AG04449 (cell line): ENCODE data around the gene RNF145.

Experiments
- CTCF ChIA-PET: fragments of 350-600 bp; formaldehyde crosslinking; extraction: SDS; loops from one replicate; lab custom pipeline; 2021; ENCODE audit warnings: antibody characterized with exemption; lab: Yijun Ruan, JAX
- POLR2A ChIA-PET: fragments of 400-600, 350-600 bp; formaldehyde crosslinking; extraction: SDS; loops from one replicate; lab custom pipeline; 2020; ENCODE audit warnings: antibody characterized with exemption, inconsistent platforms; lab: Yijun Ruan, JAX
- DNase-seq: peaks from one replicate; pipeline ENCODE4 v3.0.0-alpha.2; 2010; ENCODE audit warnings: low read depth, low spot score
- H3K4me3 ChIP-seq: 2 replicates; pipeline ENCODE4 v1.5.1; 2011; ENCODE audit warnings: low read depth, mild to moderate bottlenecking, control low read depth, low read length
- CTCF ChIP-seq: IDR thresholded peaks from one replicate; pipeline ENCODE4 v1.5.1; 2011; ENCODE audit warnings: mild to moderate bottlenecking, moderate library complexity, low read length, control low read depth, inconsistent platforms; ENCODE audit not compliant: insufficient read depth; ENCODE audit errors: missing control alignments

RNF145 gene

GRCh38 chr5:159215886-159216285, 6.5 kb upstream of the RNF145 start:
- no peak for TF ChIP-seq CTCF
- ChIA-PET POLR2A (no interaction called here), CTCF (interaction anchor here (0.8 kb wide), 1 partner anchor 16 kb away, joined by 3 read pairs; no protein-coding TSS in a partner anchor)
- H3K4me3 ChIP-seq: no peak overlapping the region
- no peak for DNase-seq

GRCh38 chr5:159214486-159215271, 5.3 kb upstream of the RNF145 start:
- DNase-seq: no peak
- H3K4me3 ChIP-seq: no peak overlapping the region
- CTCF ChIA-PET: interaction anchor here (0.7 to 1.4 kb wide), 4 partner anchors 9 to 1472 kb away, joined by 3 read pairs; no protein-coding TSS in a partner anchor
- TF ChIP-seq CTCF: no peak
- POLR2A ChIA-PET: interaction anchor here (1.0 kb wide), 1 partner anchor 36 kb away, joined by 3 read pairs; no protein-coding TSS in a partner anchor

DNA sequence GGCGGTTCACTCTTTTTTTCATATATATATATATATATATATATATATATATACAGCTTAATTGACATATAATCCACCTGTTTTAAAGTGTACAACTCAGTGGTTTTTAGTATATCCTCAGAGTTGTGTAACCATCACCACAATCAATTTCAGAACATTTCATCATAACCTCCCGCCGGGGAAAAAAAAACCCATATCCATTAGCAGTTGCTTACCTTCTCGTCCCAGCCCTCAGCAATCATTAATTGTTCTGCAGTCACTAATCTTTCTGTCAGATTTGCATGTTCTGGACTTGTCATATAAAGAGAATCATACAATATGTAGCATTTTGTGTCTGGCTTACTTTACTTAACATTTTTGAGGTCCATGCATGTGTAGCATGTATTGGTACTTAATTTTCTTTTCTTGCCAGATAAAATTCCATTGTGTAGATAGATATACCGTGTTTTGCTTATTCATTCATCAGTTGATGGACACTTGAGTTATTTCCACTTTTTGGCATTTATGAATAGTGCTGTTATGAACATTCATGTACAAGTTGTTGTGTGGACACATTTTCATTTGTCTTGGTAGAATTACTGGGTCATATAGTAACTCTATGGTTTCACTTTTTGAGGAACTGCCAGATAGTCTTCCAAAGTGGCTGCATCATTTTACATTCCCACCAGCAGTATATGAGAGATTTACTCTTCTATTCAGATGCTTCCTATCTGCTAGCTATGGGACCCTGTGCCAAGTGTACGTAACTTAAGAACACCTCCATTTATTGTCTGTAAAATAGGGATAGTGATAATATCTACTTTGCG, 3.5 kb upstream of the RNF145 start:
- no peak for DNase-seq

GRCh38 chr5:159211729-159212174, 2.4 kb upstream of the RNF145 start:
- CTCF ChIA-PET: interaction anchor here (0.7 kb wide), 1 partner anchor 53 kb away, joined by 3 read pairs; no protein-coding TSS in a partner anchor
- H3K4me3 ChIP-seq: no peak overlapping the region
- DNase-seq: no peak
- no peak for TF ChIP-seq CTCF
- POLR2A ChIA-PET: no interaction called here

More for the DNA sequence above, 3.5 kb upstream of the RNF145 start:
- ChIA-PET POLR2A (no interaction called here), CTCF (no interaction called here)
- TF ChIP-seq CTCF: no peak
- H3K4me3 ChIP-seq: no peak overlapping the region

DNA sequence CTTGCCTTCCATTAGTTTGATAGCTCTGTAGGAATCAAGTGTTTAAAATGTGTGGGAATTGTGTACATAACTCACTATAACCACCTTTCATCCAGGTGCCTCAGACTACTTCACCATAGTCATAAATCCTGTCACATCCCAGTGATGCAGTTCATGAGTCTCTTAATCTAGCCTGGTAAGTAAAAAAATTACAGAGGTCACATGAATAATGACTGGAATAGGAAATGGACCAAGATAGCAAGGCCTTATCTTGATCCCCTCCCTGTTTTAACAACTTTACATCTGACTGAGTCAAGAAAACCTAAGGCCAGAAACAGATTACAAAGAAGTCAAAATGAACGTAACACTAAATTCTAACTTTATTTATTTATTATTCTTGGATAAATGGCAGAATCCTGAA, 1.5 kb upstream of the RNF145 start:
- TF ChIP-seq CTCF: no peak
- ChIA-PET CTCF (interaction anchor here (0.6 to 0.7 kb wide), 2 partner anchors 54 to 1743 kb away, joined by 3 read pairs; no protein-coding TSS in a partner anchor), POLR2A (no interaction called here)
- DNase-seq: no peak
- no peak overlapping the region for H3K4me3 ChIP-seq

DNA sequence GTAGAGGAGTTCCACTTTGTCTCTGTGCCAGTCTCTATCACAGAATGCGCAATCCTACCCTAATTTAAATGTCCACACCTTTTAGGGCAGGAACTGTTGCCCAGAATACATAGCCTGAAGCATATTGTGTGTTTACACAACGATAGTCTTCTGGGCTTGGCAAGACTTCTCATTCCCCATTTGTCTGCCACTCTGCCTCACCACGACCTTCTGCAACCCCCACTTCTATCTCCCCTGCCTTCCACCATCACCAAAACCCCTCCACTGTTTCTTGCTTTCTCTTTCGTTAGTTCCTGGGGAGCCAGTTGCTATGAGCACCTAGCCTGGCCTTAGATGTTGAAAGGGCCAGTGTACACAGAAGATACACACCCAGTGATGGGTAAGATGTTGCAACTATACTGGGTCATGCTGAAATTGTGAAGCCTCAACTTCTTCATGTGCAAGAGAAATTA, 883 bp upstream of the RNF145 start:
- DNase-seq: no peak
- H3K4me3 ChIP-seq: no peak overlapping the region
- POLR2A ChIA-PET: no interaction called here
- TF ChIP-seq CTCF: no peak
- CTCF ChIA-PET: no interaction called here
